Measurements from ENCODE around the gene SFXN5. TPM values are rescaled to one million over a fixed set of nuclear protein-coding genes. Genes with fewer than 3 reads are reported as not detected.

Gene SFXN5
- total RNA-seq, 6 experiments from 2014 or later, result 10.2 to 17.0 (median 14.7) TPM

DNA sequence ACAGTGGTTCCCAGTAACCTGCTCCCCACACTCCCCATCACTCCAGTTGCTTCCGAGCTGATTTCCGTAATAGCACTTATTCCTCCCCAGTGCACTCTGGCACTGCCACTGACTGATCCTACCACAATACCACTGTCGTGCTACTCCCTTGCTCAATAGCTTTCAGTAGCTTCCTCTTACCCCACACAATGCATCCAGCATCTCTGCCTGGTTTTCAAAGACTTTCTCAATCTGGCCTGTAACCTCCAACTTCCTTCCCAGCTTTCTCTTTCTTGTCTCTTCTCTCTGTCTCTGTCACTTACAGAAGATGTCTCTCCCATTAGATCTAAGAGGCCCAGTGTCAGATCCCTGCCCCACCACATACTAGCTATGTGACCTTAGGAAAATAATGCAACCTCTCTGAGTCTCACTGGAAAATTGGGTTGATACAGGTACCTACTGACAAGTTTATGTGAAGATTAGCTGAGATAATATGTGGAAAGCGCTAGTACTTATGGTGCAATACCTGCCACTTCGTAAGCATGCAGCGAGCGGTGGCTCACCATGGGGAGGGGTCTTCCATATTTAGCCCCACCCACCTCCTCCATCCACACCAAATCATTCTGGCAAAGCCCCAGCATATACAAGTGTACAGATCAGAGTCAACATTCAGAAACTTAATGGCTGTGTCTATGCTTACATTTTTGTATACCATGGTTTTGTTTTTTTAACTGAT is 36.7 kb downstream of the SFXN5 start:
- H3K4me3 Mint-ChIP-seq, result no peak overlapping the region

DNA sequence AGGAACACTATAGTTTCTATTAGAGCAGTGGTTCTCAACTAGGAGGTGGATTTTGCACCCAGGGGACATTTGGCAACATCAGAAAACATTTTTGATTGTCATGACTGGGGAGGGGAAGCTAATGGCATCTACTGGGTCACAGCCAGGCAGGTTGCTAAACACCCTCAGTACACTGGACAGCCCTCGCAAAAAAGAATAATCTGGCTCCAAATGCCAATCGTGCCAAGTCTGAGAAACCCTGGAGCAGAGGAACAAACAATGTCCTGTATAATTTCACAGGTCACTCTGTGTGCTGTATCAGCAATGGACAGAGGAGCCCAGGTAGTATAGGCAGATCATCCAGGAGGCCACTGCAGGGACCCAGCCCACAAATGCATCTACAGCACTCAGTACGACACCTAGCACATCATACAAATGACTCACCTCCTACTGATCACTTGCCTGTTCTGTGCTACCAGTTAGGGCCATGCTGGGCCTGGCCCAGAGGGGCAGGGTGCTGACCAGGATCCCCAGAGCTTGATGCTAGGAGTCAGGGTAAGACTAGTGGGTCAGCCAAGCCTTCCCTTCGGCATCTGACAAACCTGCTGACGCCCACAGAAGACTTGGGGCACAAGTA is 37.6 kb downstream of the SFXN5 start:
- H3K27ac Mint-ChIP-seq, result no peak overlapping the region
- H3K4me3 Mint-ChIP-seq, result no peak overlapping the region
- no peaks in the 10 kb centered on the region for H3K9me3 Mint-ChIP-seq
- TF ChIP-seq, protein P1, sequence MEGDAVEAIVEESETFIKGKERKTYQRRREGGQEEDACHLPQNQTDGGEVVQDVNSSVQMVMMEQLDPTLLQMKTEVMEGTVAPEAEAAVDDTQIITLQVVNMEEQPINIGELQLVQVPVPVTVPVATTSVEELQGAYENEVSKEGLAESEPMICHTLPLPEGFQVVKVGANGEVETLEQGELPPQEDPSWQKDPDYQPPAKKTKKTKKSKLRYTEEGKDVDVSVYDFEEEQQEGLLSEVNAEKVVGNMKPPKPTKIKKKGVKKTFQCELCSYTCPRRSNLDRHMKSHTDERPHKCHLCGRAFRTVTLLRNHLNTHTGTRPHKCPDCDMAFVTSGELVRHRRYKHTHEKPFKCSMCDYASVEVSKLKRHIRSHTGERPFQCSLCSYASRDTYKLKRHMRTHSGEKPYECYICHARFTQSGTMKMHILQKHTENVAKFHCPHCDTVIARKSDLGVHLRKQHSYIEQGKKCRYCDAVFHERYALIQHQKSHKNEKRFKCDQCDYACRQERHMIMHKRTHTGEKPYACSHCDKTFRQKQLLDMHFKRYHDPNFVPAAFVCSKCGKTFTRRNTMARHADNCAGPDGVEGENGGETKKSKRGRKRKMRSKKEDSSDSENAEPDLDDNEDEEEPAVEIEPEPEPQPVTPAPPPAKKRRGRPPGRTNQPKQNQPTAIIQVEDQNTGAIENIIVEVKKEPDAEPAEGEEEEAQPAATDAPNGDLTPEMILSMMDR (IDR thresholded peaks at IDR 0.05), result no peak
- H3K36me3 Mint-ChIP-seq (ENCODE audit: low read depth), result no peaks in the 10 kb centered on the region; the same call in 1 of the 2 replicates
- no peaks in the 10 kb centered on the region for H3K4me1 Mint-ChIP-seq (ENCODE audit: low read depth)
- H3K27me3 Mint-ChIP-seq (ENCODE audit: insufficient read depth), result peaks cover 3% of the 10 kb centered on the region
- no peak for DNase-seq

More for the DNA sequence above, 36.7 kb downstream of the SFXN5 start:
- H3K36me3 Mint-ChIP-seq (ENCODE audit: low read depth), result no peaks in the 10 kb centered on the region; the same call in 1 of the 2 replicates
- no peaks in the 10 kb centered on the region for H3K4me1 Mint-ChIP-seq (ENCODE audit: low read depth)
- no peak for DNase-seq
- no peaks in the 10 kb centered on the region for H3K9me3 Mint-ChIP-seq
- peaks cover 3% of the 10 kb centered on the region for H3K27me3 Mint-ChIP-seq (ENCODE audit: insufficient read depth)
- TF ChIP-seq, protein P1 (IDR thresholded peaks at IDR 0.05), result no peak
- no peak overlapping the region for H3K27ac Mint-ChIP-seq

DNA sequence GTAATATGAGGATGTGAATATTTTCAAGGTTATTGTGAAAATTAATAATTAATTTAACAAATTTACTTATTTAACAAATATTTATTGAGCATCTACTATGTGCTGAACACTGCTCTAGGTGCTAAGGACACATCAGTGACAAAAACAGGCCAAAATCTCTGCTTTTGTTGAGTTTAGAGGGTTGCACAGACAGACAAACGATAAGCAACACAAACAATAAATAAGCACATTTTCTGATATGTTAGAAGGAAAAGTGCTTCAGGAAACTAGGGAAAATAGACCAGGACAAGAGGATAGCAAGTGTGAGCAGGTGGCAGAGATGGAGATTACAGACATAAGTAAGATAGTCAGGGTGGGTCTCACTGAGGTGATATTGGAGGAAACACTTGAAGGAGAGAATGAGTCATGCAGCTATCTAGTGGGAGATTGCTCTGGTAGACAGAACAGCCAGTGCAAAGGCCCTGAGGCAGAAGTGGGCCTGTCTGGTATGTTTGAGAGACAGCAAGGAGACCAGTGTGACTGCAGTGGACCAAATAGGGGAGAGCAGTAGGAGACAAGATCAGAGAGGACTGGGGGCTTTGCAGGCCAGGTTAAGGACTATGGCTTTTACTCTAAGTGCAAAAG is 38.3 kb downstream of the SFXN5 start:
- Mint-ChIP-seq H3K9me3 (no peaks in the 10 kb centered on the region), H3K36me3 (ENCODE audit: low read depth) (no peaks in the 10 kb centered on the region; the same call in 1 of the 2 replicates), H3K27me3 (ENCODE audit: insufficient read depth) (peaks cover 3% of the 10 kb centered on the region), H3K4me1 (ENCODE audit: low read depth) (no peaks in the 10 kb centered on the region), H3K27ac (no peak overlapping the region), H3K4me3 (no peak overlapping the region)
- TF ChIP-seq, protein P1 (IDR thresholded peaks at IDR 0.05), result no peak
- DNase-seq, result no peak

DNA sequence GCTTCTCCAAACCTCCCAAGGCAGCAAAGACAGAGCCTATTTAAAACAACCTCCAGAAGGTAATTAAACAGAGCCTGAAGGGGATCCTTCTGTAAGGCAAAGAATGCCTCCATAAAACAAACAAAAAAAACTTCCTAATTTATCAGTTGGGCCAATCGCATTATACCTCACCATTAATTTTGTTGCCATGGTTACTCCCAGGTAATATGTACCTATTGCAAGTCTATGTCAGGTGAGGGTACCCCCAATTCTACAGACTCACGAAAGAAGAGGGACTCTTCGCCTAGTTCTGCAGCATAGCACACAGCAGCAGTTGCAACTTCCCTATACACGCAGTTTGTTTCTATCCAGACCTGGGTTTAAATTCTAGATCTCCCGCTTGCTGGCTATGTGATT is 38.8 kb downstream of the SFXN5 start:
- no peak for DNase-seq
- Mint-ChIP-seq H3K4me1 (ENCODE audit: low read depth) (no peaks in the 10 kb centered on the region), H3K36me3 (ENCODE audit: low read depth) (no peaks in the 10 kb centered on the region; the same call in 1 of the 2 replicates), H3K9me3 (no peaks in the 10 kb centered on the region), H3K27ac (no peak overlapping the region), H3K4me3 (no peak overlapping the region), H3K27me3 (ENCODE audit: insufficient read depth) (peaks cover 3% of the 10 kb centered on the region)
- TF ChIP-seq, protein P1 (IDR thresholded peaks at IDR 0.05), result no peak

DNA sequence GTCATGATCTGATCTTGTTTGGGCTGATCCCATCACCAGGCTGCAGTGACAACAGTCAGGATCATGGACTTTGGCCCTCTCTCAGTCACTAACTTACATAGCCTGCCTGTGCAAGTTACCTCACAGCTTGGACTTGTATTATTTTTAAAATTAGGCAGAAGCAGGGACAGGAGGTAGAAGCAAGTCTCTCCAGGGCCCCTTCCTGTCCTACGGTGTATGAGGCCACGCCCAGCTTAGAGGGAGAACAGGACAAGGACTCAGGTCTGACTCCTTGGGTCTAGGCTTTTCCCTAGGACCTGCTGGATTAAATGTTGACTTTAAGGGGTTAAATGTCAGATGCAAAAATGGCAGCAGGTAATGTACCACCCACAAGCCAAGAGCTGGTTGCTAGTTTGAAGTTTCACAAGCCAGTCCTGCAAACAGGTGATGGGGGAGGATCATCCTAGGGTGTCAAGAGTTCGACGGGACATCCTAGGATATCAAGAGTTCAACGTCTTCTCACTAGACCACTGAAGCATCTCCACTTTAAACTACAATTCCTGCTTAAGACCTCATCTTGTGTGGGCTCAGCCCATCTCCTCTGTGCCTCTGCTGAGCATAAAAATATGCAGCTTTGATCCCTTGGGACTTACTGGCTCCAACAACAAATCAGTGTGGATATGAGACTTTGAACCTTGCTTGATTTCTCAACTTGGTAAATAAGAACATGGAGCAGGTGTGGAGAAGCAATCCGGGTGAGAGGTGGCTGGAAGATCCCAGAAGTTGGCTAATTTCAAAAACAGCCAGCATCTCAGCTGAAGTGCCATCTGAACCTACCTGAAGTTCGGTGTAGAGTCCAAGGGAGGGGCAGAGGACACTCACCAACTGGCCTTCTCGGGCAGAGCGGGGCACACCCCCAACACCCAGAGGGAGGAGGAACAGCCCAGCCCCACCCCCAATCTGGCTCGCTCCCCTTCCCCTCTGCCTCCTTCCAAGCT is 39.5 kb downstream of the SFXN5 start:
- no peak for DNase-seq
- Mint-ChIP-seq H3K27ac (no peak overlapping the region), H3K9me3 (no peaks in the 10 kb centered on the region), H3K36me3 (ENCODE audit: low read depth) (no peaks in the 10 kb centered on the region; the same call in 1 of the 2 replicates), H3K4me3 (no peak overlapping the region), H3K27me3 (ENCODE audit: insufficient read depth) (peaks cover 3% of the 10 kb centered on the region), H3K4me1 (ENCODE audit: low read depth) (no peaks in the 10 kb centered on the region)
- TF ChIP-seq, protein P1 (IDR thresholded peaks at IDR 0.05), result no peak
